HFF-Myc (cell line): ENCODE measurements around the gene PDXK.

Experiments used
- DNase-seq: peaks from one replicate; pipeline ENCODE4 v3.0.0-alpha.2; 2011; ENCODE audit warnings: low read depth; ENCODE audit errors: extremely low read depth
- H3K4me3 ChIP-seq: replicated peaks from 2 replicates; pipeline ENCODE4 v1.5.1; 2011; ENCODE audit warnings: low read depth, mild to moderate bottlenecking, control low read depth, low read length
- TF ChIP-seq, protein P1 (sequence below): IDR thresholded peaks from 2 replicates; pipeline ENCODE4 v1.5.1; 2012; ENCODE audit warnings: mild to moderate bottlenecking, low read depth, low read length, control low read depth; ENCODE audit errors: missing control alignments

The PDXK gene

GRCh38 chr21:43753439-43753799 lies 34.5 kb downstream of the PDXK start:
- no peak overlapping the region for H3K4me3 ChIP-seq
- TF ChIP-seq, protein P1, sequence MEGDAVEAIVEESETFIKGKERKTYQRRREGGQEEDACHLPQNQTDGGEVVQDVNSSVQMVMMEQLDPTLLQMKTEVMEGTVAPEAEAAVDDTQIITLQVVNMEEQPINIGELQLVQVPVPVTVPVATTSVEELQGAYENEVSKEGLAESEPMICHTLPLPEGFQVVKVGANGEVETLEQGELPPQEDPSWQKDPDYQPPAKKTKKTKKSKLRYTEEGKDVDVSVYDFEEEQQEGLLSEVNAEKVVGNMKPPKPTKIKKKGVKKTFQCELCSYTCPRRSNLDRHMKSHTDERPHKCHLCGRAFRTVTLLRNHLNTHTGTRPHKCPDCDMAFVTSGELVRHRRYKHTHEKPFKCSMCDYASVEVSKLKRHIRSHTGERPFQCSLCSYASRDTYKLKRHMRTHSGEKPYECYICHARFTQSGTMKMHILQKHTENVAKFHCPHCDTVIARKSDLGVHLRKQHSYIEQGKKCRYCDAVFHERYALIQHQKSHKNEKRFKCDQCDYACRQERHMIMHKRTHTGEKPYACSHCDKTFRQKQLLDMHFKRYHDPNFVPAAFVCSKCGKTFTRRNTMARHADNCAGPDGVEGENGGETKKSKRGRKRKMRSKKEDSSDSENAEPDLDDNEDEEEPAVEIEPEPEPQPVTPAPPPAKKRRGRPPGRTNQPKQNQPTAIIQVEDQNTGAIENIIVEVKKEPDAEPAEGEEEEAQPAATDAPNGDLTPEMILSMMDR = no peak

GRCh38 chr21:43754948-43755781 lies 36.2 kb downstream of the PDXK start:
- no peak for DNase-seq
- TF ChIP-seq, protein P1 = no peak
- no peak overlapping the region for H3K4me3 ChIP-seq

More at GRCh38 chr21:43753439-43753799, 34.5 kb downstream of the PDXK start:
- DNase-seq = no peak

GRCh38 chr21:43755820-43756594 lies 37.1 kb downstream of the PDXK start:
- no peak overlapping the region for H3K4me3 ChIP-seq
- TF ChIP-seq, protein P1 = no peak
- DNase-seq = no peak

GRCh38 chr21:43757601-43758000 lies 38.7 kb downstream of the PDXK start:
- TF ChIP-seq, protein P1 = no peak
- H3K4me3 ChIP-seq = no peak overlapping the region
- DNase-seq = no peak

GRCh38 chr21:43758111-43758641 lies 39.2 kb downstream of the PDXK start:
- DNase-seq = no peak

GRCh38 chr21:43758811-43759210 lies 39.9 kb downstream of the PDXK start:
- no peak overlapping the region for H3K4me3 ChIP-seq
- TF ChIP-seq, protein P1 = no peak
- DNase-seq = no peak

More at GRCh38 chr21:43758111-43758641, 39.2 kb downstream of the PDXK start:
- H3K4me3 ChIP-seq = no peak overlapping the region
- TF ChIP-seq, protein P1 = no peak
